HEK293 (cell line): ENCODE data around the gene RNF224.

Experiments
- CTCF ChIA-PET: fragments of 350-600 bp; formaldehyde crosslinking; extraction: SDS; loops from one replicate; lab custom pipeline; 2021; ENCODE audit warnings: antibody characterized with exemption; lab: Yijun Ruan, JAX
- POLR2A ChIA-PET: fragments of 300-600 bp; formaldehyde crosslinking; extraction: SDS; loops from one replicate; lab custom pipeline; 2020; ENCODE audit warnings: antibody characterized with exemption, inconsistent platforms; lab: Yijun Ruan, JAX
- H3K27ac ChIP-seq: fragments of 200-500 bp; sonication (Bioruptor generic); 2 replicates; pipeline ENCODE4 v1.5.1; 2014; ENCODE audit warnings: low read depth, low read length, control low read depth, inconsistent platforms; ENCODE audit errors: extremely low read depth
- H3K36me3 ChIP-seq, 2 experiments: fragments of 200-500 bp in 1 of 2; sonication (Bioruptor generic) in 1 of 2; 1 replicate in 1 of 2; 2 replicates in 1 of 2; pipeline ENCODE4 v1.5.1; 2014 to 2017; ENCODE audit warnings: inconsistent platforms in 2 of 2, low read length in 2 of 2; ENCODE audit not compliant: control insufficient read depth in 2 of 2, insufficient read depth in 1 of 2
- H3K4me1 ChIP-seq: fragments of 200-500 bp; sonication (Bioruptor generic); 2 replicates; pipeline ENCODE4 v1.5.1; 2014; ENCODE audit warnings: mild to moderate bottlenecking, low read length, inconsistent platforms; ENCODE audit not compliant: control insufficient read depth, insufficient read depth
- H3K4me3 ChIP-seq: 2 replicates; pipeline ENCODE4 v1.5.1; 2011; ENCODE audit warnings: low read depth, mild to moderate bottlenecking, control low read depth, low read length, moderate library complexity
- H3K9me3 ChIP-seq: fragments of 200-500 bp; sonication (Bioruptor generic); 2 replicates; pipeline ENCODE4 v1.5.1; 2014; ENCODE audit warnings: low read depth, low read length, inconsistent platforms; ENCODE audit not compliant: control insufficient read depth, insufficient read depth
- EGR2 ChIP-seq: fragments of 450-650 bp; formaldehyde crosslinking; IDR thresholded peaks from 2 replicates; pipeline ENCODE4 v1.5.1; 2016; ENCODE audit warnings: low read depth, missing biosample characterization, missing genetic modification characterization
- FEZF1 ChIP-seq: fragments of 450-650 bp; formaldehyde crosslinking; IDR thresholded peaks from 2 replicates; pipeline ENCODE4 v1.5.1; 2016; ENCODE audit warnings: missing biosample characterization, missing genetic modification characterization
- KLF10 ChIP-seq: fragments of 450-650 bp; IDR thresholded peaks from 2 replicates; pipeline ENCODE4 v1.5.1; 2018; ENCODE audit warnings: missing biosample characterization, mild to moderate bottlenecking, missing genetic modification characterization
- OVOL3 ChIP-seq: fragments of 450-650 bp; formaldehyde crosslinking; IDR thresholded peaks from 2 replicates; pipeline ENCODE4 v1.5.1; 2016; ENCODE audit warnings: missing biosample characterization, missing genetic modification characterization
- SALL2 ChIP-seq: fragments of 450-650 bp; formaldehyde crosslinking; IDR thresholded peaks from 2 replicates; pipeline ENCODE4 v1.5.0; 2017; ENCODE audit warnings: missing biosample characterization, mild to moderate bottlenecking, missing genetic modification characterization, borderline replicate concordance
- ZBTB1 ChIP-seq: fragments of 450-650 bp; formaldehyde crosslinking; IDR thresholded peaks from 2 replicates; pipeline ENCODE4 v1.5.1; 2016; ENCODE audit warnings: missing biosample characterization, missing genetic modification characterization
- ZNF169 ChIP-seq: fragments of 450-650 bp; formaldehyde crosslinking; IDR thresholded peaks from 2 replicates; pipeline ENCODE4 v1.5.1; 2016; ENCODE audit warnings: missing biosample characterization, missing genetic modification characterization
- ZNF175 ChIP-seq: fragments of 450-650 bp; formaldehyde crosslinking; IDR thresholded peaks from 2 replicates; pipeline ENCODE4 v1.5.1; 2016; ENCODE audit warnings: missing biosample characterization, missing genetic modification characterization
- ZNF214 ChIP-seq: fragments of 450-650 bp; formaldehyde crosslinking; IDR thresholded peaks from 2 replicates; pipeline ENCODE4 v1.5.1; 2017; ENCODE audit warnings: missing biosample characterization, mild to moderate bottlenecking, missing genetic modification characterization, borderline replicate concordance
- ZNF221 ChIP-seq: fragments of 450-650 bp; formaldehyde crosslinking; IDR thresholded peaks from 2 replicates; pipeline ENCODE4 v1.5.1; 2017; ENCODE audit warnings: missing biosample characterization, missing genetic modification characterization, borderline replicate concordance
- ZNF248 ChIP-seq: fragments of 450-650 bp; formaldehyde crosslinking; IDR thresholded peaks from 2 replicates; pipeline ENCODE4 v1.5.1; 2017; ENCODE audit warnings: missing biosample characterization, missing genetic modification characterization
- ZNF335 ChIP-seq: fragments of 450-650 bp; formaldehyde crosslinking; conservative IDR thresholded peaks from 2 replicates; pipeline ENCODE4 v1.5.1; 2016; ENCODE audit warnings: missing biosample characterization, missing genetic modification characterization
- ZNF394 ChIP-seq: fragments of 450-650 bp; formaldehyde crosslinking; IDR thresholded peaks from 2 replicates; pipeline ENCODE4 v1.5.1; 2016; ENCODE audit warnings: missing biosample characterization, missing genetic modification characterization, mild to moderate bottlenecking, moderate library complexity, borderline replicate concordance
- ZNF404 ChIP-seq: fragments of 450-650 bp; formaldehyde crosslinking; IDR thresholded peaks from 2 replicates; pipeline ENCODE4 v1.5.1; 2017; ENCODE audit warnings: missing biosample characterization, missing genetic modification characterization
- ZNF514 ChIP-seq: fragments of 450-650 bp; formaldehyde crosslinking; IDR thresholded peaks from 2 replicates; pipeline ENCODE4 v1.5.1; 2016; ENCODE audit warnings: missing biosample characterization, missing genetic modification characterization
- ZNF529 ChIP-seq: fragments of 450-650 bp; formaldehyde crosslinking; IDR thresholded peaks from 2 replicates; pipeline ENCODE4 v1.5.1; 2017; ENCODE audit warnings: missing genetic modification characterization, missing biosample characterization; ENCODE audit not compliant: insufficient replicate concordance
- TF ChIP-seq, protein P1 (sequence below): fragments of 450-650 bp; formaldehyde crosslinking; IDR thresholded peaks from 2 replicates; pipeline ENCODE4 v1.5.1; 2016; ENCODE audit warnings: missing biosample characterization, missing genetic modification characterization
- TF ChIP-seq, protein P2 (sequence below): fragments of 450-650 bp; formaldehyde crosslinking; IDR thresholded peaks from 2 replicates; pipeline ENCODE4 v1.5.1; 2016; ENCODE audit warnings: missing biosample characterization, missing genetic modification characterization
- TF ChIP-seq, protein P3 (sequence below): fragments of 450-650 bp; formaldehyde crosslinking; IDR thresholded peaks from 2 replicates; pipeline ENCODE4 v1.5.1; 2016; ENCODE audit warnings: missing biosample characterization, missing genetic modification characterization
- TF ChIP-seq, protein P4 (sequence below): fragments of 450-650 bp; formaldehyde crosslinking; IDR thresholded peaks from 2 replicates; pipeline ENCODE4 v1.5.1; 2017; ENCODE audit warnings: missing biosample characterization, missing genetic modification characterization
- TF ChIP-seq, protein P5 (sequence below): fragments of 450-650 bp; formaldehyde crosslinking; IDR thresholded peaks from 2 replicates; pipeline ENCODE4 v1.5.1; 2016; ENCODE audit warnings: missing biosample characterization, missing genetic modification characterization
- TF ChIP-seq, protein P6 (sequence below): fragments of 450-650 bp; formaldehyde crosslinking; IDR thresholded peaks from 2 replicates; pipeline ENCODE4; 2016; ENCODE audit warnings: missing biosample characterization, missing genetic modification characterization

Gene RNF224

DNA sequence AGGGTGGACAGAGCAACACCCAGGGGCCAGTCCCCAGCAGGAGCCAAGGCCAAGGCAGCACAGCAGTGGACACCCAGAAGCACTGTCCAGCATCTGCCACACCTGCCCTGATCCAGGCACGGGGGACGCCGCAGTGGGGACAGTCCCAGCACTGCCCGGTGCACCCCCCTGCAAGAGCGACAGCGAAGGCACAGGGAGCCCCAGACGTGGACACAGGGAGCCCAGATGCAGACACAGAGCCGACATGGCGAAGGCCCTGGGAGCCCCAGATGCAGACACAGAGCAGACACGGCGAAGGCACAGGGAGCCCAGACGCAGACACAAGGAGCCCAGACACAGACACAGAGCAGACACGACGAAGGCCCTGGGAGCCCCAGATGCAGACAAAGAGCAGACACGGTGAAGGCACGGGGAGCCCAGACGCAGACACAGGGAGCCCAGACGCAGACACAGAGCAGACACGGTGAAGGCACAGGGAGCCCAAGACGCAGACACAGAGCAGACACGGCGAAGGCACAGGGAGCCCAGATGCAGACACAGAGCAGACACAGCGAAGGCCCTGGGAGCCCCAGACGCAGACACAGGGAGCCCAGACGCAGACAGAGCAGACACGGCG, 43.2 kb upstream of the RNF224 start:
- Histone ChIP-seq H3K4me3 (no peak overlapping the region), H3K9me3 (no peaks in the 10 kb centered on the region), H3K36me3 (peaks cover 0 to 80% of the 10 kb centered on the region in 2 experiments; a peak in 2 of 3 replicates), H3K4me1 (peaks cover 8% of the 10 kb centered on the region), H3K27ac (no peak overlapping the region)
- CTCF ChIA-PET = no interaction called here
- POLR2A ChIA-PET = no interaction called here
- TF ChIP-seq EGR2 (tag by site-specific recombination) = no peak

DNA sequence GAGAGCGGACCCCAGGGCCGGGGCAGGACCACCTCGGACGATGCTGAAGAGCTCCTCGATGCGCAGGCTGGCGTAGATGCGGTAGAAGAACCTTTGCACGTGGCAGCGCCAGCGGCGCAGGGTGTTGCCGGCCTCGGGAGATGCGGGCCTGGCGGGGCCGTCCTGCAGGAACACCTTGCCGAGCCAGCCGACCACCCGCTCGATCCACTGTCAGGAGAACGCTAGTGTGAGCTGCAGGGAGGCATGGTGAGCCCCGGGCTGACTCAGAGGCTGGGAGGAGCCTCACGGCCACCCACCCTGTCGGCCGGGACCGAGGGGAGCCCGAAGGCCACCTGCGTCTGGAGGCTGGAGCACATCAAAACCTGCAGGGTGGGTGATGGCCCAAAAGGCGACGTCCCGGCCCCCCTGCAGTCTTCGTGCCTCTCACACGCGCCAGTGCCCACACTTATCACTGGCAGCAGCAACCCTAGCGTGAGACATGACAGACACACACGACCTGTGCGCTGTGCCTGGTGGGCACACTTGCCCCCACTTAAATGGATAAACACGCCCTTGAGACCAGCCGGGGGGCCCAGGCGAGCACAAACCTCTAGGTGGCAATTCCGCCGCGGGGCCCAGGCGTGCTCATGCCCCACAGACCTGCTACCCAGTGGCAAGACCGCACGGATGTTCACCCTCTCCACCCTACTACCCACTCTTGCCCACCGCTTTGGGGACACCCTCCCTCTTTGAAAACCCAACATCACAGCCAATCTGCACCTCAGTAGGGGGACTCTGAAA, 42.2 kb upstream of the RNF224 start:
- Histone ChIP-seq H3K36me3 (peaks cover 0 to 74% of the 10 kb centered on the region in 2 experiments; a peak in 1 of 3 replicates), H3K9me3 (no peaks in the 10 kb centered on the region), H3K27ac (no peak overlapping the region), H3K4me3 (no peak overlapping the region), H3K4me1 (peaks cover 11% of the 10 kb centered on the region)
- no peak for TF ChIP-seq ZNF175 (tag by site-specific recombination)
- no peak for TF ChIP-seq ZNF335 (tag by site-specific recombination)
- TF ChIP-seq, protein P1, sequence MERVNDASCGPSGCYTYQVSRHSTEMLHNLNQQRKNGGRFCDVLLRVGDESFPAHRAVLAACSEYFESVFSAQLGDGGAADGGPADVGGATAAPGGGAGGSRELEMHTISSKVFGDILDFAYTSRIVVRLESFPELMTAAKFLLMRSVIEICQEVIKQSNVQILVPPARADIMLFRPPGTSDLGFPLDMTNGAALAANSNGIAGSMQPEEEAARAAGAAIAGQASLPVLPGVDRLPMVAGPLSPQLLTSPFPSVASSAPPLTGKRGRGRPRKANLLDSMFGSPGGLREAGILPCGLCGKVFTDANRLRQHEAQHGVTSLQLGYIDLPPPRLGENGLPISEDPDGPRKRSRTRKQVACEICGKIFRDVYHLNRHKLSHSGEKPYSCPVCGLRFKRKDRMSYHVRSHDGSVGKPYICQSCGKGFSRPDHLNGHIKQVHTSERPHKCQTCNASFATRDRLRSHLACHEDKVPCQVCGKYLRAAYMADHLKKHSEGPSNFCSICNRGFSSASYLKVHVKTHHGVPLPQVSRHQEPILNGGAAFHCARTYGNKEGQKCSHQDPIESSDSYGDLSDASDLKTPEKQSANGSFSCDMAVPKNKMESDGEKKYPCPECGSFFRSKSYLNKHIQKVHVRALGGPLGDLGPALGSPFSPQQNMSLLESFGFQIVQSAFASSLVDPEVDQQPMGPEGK = no peak
- ChIA-PET CTCF (no interaction called here), POLR2A (interaction anchor here (0.8 kb wide), 1 partner anchor 9 kb away, joined by 3 read pairs; no protein-coding TSS in a partner anchor)

DNA sequence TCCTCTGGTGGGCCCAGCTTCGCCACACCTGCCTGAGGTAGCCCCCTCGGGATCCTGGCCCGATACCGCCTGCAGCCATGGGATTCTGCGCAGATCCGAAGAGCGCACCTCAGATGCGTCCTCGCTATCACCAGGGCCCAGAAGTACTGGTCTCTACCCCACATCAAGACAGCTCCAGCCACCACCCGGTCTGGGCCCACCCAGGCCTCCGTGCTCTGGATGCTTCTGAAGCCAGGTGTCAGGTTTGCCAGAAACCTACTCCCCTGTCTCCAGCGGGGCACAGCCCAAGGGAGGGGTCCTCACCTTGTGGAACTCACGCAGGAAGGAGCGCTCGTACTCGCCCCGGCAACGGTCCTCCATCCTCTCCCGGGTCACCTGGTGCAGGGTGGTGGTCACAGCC, 41.4 kb upstream of the RNF224 start:
- ChIA-PET POLR2A (no interaction called here), CTCF (interaction anchor here (3.5 kb wide), 1 partner anchor 50 kb away, joined by 16 read pairs; no protein-coding TSS in a partner anchor)
- Histone ChIP-seq H3K4me1 (peaks cover 11% of the 10 kb centered on the region), H3K4me3 (no peak overlapping the region), H3K9me3 (no peaks in the 10 kb centered on the region), H3K36me3 (peaks cover 0 to 74% of the 10 kb centered on the region in 2 experiments; a peak in 1 of 3 replicates), H3K27ac (no peak overlapping the region)
- TF ChIP-seq ZNF221 (tag by site-specific recombination) = no peak
- no peak for TF ChIP-seq KLF10 (tag by site-specific recombination)
- no peak for TF ChIP-seq ZNF394 (tag by site-specific recombination)
- no peak for TF ChIP-seq ZNF529 (tag by site-specific recombination)
- no peak for TF ChIP-seq ZNF404
- TF ChIP-seq, protein P2, sequence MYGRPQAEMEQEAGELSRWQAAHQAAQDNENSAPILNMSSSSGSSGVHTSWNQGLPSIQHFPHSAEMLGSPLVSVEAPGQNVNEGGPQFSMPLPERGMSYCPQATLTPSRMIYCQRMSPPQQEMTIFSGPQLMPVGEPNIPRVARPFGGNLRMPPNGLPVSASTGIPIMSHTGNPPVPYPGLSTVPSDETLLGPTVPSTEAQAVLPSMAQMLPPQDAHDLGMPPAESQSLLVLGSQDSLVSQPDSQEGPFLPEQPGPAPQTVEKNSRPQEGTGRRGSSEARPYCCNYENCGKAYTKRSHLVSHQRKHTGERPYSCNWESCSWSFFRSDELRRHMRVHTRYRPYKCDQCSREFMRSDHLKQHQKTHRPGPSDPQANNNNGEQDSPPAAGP (tag by site-specific recombination) = no peak
- no peak for TF ChIP-seq ZNF214 (tag by site-specific recombination)
- TF ChIP-seq FEZF1 = no peak
- no peak for TF ChIP-seq ZBTB1
- TF ChIP-seq, protein P3, sequence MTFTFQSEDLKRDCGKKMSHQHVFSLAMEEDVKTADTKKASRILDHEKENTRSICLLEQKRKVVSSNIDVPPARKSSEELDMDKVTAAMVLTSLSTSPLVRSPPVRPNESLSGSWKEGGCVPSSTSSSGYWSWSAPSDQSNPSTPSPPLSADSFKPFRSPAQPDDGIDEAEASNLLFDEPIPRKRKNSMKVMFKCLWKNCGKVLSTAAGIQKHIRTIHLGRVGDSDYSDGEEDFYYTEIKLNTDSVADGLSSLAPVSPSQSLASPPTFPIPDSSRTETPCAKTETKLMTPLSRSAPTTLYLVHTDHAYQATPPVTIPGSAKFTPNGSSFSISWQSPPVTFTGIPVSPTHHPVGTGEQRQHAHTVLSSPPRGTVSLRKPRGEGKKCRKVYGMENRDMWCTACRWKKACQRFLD = no peak
- TF ChIP-seq, protein P4, sequence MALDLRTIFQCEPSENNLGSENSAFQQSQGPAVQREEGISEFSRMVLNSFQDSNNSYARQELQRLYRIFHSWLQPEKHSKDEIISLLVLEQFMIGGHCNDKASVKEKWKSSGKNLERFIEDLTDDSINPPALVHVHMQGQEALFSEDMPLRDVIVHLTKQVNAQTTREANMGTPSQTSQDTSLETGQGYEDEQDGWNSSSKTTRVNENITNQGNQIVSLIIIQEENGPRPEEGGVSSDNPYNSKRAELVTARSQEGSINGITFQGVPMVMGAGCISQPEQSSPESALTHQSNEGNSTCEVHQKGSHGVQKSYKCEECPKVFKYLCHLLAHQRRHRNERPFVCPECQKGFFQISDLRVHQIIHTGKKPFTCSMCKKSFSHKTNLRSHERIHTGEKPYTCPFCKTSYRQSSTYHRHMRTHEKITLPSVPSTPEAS (tag by site-specific recombination) = no peak
- TF ChIP-seq SALL2 (tag by site-specific recombination) = no peak
- TF ChIP-seq, protein P5, sequence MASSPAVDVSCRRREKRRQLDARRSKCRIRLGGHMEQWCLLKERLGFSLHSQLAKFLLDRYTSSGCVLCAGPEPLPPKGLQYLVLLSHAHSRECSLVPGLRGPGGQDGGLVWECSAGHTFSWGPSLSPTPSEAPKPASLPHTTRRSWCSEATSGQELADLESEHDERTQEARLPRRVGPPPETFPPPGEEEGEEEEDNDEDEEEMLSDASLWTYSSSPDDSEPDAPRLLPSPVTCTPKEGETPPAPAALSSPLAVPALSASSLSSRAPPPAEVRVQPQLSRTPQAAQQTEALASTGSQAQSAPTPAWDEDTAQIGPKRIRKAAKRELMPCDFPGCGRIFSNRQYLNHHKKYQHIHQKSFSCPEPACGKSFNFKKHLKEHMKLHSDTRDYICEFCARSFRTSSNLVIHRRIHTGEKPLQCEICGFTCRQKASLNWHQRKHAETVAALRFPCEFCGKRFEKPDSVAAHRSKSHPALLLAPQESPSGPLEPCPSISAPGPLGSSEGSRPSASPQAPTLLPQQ = no peak
- TF ChIP-seq, protein P6, sequence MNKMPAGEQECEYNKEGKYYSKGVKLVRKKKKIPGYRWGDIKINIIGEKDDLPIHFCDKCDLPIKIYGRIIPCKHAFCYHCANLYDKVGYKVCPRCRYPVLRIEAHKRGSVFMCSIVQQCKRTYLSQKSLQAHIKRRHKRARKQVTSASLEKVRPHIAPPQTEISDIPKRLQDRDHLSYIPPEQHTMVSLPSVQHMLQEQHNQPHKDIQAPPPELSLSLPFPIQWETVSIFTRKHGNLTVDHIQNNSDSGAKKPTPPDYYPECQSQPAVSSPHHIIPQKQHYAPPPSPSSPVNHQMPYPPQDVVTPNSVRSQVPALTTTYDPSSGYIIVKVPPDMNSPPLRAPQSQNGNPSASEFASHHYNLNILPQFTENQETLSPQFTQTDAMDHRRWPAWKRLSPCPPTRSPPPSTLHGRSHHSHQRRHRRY (tag by site-specific recombination) = no peak
- no peak for TF ChIP-seq ZNF248 (tag by site-specific recombination)
- TF ChIP-seq OVOL3 (tag by site-specific recombination) = no peak
- no peak for TF ChIP-seq ZNF169 (tag by site-specific recombination)
- TF ChIP-seq ZNF514 (tag by site-specific recombination) = no peak
